PC-9 (cell line): Measurements from ENCODE around the gene LRRC8C.

Source experiments
- EZH2 ChIP-seq: fragments of 200-600 bp; sonication (generic); IDR thresholded peaks from 2 replicates; pipeline ENCODE4 v1.8.0; 2017; ENCODE audit warnings: antibody characterized with exemption, low read depth
- TF ChIP-seq, protein P1 (sequence below): fragments of 200-600 bp; sonication (generic); conservative IDR thresholded peaks from 2 replicates; pipeline ENCODE4 v1.6.1; 2017; ENCODE audit warnings: mixed run types, antibody characterized with exemption, mild to moderate bottlenecking, moderate library complexity

DNA sequence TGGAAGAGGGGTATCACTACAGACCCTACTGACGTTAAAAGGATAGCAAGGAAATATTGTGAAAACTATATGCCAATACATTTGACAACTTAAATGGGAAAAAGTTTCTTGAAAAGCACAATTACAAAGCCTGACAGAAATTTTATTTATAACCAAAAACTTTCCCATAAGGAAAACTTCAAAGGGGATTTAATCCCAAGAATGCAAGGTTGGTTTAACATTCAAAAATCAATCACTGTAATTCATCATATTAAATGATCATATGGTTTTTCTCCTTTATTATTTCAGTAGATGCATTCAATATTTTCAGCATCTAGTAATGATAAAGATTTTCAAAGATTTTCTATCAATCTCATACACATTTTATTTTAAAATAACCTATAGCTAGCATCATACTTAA lies 13.3 kb downstream of the LRRC8C start:
- TF ChIP-seq, protein P1, sequence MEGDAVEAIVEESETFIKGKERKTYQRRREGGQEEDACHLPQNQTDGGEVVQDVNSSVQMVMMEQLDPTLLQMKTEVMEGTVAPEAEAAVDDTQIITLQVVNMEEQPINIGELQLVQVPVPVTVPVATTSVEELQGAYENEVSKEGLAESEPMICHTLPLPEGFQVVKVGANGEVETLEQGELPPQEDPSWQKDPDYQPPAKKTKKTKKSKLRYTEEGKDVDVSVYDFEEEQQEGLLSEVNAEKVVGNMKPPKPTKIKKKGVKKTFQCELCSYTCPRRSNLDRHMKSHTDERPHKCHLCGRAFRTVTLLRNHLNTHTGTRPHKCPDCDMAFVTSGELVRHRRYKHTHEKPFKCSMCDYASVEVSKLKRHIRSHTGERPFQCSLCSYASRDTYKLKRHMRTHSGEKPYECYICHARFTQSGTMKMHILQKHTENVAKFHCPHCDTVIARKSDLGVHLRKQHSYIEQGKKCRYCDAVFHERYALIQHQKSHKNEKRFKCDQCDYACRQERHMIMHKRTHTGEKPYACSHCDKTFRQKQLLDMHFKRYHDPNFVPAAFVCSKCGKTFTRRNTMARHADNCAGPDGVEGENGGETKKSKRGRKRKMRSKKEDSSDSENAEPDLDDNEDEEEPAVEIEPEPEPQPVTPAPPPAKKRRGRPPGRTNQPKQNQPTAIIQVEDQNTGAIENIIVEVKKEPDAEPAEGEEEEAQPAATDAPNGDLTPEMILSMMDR, result no peak
- no peak for TF ChIP-seq EZH2
